GM12874 (cell line): ENCODE results near the gene DYSF.

Experiments used
- TF ChIP-seq, protein P1 (sequence below): IDR thresholded peaks from 2 replicates; pipeline ENCODE4 v1.5.1; 2011; ENCODE audit warnings: low read depth, mild to moderate bottlenecking, control low read depth, low read length, moderate library complexity; ENCODE audit not compliant: insufficient read depth

Gene DYSF

DNA sequence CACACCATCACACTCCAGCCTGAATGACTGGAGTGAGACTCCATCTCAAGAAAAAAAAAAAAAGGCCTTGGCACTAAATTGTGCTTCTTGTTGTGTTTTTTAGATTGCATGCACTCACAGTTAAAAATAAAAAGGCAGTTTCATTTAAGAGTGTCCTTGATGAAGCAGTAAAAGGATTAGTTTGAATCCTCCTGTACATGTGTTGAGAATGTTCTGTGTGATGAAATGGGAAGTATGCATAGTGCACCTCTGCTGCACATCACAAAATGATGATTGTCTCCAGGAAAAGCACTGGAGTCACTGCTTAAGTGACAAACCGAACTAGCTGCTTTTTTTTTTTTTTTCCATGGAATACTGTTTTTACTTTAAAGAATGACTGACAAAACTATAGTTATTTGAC, 23.1 kb downstream of the DYSF start:
- TF ChIP-seq, protein P1, sequence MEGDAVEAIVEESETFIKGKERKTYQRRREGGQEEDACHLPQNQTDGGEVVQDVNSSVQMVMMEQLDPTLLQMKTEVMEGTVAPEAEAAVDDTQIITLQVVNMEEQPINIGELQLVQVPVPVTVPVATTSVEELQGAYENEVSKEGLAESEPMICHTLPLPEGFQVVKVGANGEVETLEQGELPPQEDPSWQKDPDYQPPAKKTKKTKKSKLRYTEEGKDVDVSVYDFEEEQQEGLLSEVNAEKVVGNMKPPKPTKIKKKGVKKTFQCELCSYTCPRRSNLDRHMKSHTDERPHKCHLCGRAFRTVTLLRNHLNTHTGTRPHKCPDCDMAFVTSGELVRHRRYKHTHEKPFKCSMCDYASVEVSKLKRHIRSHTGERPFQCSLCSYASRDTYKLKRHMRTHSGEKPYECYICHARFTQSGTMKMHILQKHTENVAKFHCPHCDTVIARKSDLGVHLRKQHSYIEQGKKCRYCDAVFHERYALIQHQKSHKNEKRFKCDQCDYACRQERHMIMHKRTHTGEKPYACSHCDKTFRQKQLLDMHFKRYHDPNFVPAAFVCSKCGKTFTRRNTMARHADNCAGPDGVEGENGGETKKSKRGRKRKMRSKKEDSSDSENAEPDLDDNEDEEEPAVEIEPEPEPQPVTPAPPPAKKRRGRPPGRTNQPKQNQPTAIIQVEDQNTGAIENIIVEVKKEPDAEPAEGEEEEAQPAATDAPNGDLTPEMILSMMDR: no peak

DNA sequence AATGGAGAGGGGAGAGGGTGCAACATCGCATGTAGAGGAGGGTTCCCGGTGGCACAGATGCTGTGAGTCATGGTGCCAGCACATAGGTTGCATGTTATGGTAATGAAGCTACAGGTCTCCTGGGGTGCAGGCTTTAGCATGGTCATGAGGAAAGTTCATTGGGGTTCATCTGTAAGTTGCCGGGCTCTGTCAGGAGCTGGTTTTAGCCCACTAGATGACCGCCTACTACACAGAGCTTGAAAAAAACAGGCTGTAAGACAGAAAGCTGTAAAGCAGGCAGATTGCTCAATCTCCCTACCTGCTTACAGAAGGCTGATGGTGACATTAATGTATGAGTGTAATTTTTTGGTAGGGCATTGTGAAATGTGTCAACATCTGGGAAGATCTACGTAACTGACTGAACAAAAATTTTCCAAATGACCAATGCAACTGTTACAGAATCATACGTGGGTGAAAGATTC, 23.9 kb downstream of the DYSF start:
- TF ChIP-seq, protein P1: no peak

DNA sequence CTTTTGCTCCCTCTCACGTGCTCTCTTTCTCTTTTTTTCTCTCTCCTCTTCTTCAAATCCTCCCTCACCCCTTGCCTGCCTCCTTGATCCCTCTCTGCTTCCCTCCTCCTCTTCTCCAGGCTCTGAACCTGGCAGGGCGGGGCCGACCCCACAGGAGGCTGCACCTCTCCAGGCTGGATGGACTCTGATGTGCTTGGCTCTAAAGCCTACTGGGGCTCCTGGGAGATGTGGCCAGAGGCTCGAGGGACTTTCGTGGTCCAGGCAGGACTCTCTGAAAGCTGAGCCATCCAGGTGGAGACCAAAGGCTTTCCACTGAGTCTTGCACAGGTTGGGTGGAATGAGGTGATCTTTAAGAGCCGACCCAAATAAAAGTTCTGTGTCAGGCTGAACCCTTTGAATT, 25.4 kb downstream of the DYSF start:
- TF ChIP-seq, protein P1: no peak

DNA sequence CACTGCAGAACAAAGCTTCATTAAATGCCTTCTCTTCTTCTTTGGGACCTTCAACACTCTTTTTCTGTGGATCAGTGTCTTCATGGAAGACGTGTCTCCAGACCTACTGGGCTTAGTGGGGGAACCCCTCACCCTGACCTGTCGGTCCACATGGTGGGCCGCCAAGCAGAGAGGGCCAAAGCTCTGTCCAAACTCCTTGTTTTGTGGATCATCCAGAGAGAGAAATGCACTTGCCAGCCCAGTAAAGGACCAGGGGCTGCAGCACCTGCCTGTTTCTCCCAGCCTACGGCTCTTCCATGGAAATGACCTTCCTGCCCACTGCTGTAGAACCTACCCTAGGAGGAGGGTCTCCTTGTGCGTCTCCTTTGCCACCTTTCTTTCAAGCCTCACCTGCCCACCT, 25.9 kb downstream of the DYSF start:
- TF ChIP-seq, protein P1: no peak

DNA sequence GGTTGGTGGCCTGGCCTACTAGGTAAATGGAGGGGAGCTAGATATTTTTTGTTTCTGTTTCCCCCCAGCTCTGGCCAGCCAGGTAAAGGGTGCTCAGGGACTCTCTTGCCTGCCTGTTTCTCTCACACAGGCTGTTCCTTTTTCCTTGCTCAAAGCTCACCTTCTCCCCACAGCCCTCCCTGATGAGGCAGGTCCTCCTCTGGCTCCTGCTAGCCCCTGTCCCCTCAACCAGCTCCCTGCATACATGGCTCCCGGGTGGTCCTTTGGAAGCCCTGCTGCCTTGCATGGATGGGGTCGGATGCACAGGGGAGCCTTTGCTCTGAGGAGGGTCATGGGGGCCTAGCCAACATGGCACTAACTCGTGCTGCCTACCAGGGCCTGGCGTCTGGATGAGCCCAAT, 27.8 kb downstream of the DYSF start:
- TF ChIP-seq, protein P1: no peak

DNA sequence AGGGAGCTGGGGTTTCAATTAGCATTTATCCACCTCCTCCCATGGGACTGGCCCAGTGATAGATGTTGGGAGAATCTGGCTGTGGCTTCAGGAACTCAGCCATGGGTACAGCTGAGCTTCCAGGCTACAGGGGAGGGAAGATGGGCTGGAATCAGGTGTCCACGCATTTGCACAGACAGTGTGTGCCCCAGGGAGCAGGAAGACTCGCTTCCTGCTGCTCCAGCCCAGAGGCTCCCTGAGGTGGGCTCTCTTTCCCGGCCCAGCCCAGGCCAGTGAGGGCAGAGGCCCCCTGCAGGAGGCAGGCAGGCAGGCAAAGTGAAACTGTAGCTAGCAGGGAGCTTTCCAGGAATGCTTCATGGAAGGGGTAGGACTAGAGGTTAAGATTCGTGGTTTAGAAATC, 28.7 kb downstream of the DYSF start:
- TF ChIP-seq, protein P1: no peak

DNA sequence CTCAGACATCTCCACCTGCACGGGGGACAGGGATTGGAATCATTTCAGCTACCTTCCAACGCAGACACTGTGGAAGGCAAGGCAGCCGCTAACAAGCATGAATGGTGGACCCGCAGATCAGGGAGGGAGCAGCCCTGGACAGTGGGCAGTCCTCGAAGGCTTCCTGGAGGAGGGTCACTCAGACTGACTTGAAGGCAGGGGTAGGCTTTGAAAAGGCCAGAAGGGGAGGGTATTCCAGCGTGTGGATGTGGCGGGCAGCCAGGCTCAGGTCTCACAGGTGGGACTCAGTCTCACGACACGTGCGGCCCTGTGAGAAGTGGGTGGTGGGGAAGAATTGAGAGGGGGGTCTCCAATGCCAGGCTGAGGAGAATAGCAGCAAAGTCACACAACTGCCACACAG, 29.9 kb downstream of the DYSF start:
- TF ChIP-seq, protein P1: no peak

DNA sequence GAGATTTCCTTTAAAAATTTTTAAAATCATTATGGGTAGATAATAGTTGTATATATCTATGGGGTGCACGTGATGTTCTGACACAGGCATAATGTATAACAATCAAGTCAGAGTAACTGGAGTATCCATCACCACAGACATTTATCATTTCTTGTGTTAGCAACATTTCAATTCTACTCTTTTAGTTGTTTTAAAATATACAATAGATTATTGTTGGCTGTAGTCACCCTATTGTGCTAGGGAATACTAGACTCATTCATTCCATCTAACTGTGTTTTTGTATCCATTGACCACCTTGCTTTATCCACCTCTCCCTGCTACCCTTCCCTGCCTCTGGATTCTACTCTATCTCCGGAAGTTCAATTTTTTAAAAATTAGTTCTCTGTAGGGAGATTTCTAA, 31.0 kb downstream of the DYSF start:
- TF ChIP-seq, protein P1: no peak
